Epidermal melanocyte (primary cell): ENCODE data around the gene CHST7.

ENCODE experiments used
- DNase-seq: peaks from one replicate; pipeline ENCODE4 v3.0.0; 2011; ENCODE audit warnings: low spot score; ENCODE audit not compliant: insufficient read length

CHST7 gene

DNA sequence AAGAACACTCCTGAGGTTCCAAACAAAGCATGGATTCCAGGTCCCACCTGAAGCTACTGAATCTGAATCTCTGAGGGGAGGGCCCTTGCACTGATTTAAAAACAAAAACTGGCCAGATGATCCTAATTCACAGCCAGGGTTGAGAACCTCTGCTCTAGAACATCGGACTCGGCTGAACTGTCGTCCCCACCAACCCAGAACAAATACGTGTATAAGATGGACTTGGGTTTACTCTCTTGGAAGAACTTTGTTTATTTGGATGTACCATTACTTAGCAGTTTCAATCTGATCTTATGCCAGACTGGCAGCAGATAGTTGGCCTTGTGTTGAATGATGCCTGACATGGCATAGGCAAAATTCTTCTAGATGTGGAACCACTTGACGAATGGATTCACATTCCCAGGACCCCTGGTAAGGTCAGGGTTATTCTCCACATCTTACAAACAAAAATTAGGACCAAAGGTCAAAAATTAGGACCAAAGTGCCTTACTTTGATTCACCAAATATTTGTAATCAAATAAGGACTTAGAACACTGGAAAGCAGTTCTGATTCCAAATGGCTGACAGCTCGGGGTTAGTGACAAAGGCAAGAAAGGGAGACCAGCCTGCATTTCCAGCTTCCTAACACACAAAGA lies 29.0 kb downstream of the CHST7 start:
- no peak for DNase-seq

DNA sequence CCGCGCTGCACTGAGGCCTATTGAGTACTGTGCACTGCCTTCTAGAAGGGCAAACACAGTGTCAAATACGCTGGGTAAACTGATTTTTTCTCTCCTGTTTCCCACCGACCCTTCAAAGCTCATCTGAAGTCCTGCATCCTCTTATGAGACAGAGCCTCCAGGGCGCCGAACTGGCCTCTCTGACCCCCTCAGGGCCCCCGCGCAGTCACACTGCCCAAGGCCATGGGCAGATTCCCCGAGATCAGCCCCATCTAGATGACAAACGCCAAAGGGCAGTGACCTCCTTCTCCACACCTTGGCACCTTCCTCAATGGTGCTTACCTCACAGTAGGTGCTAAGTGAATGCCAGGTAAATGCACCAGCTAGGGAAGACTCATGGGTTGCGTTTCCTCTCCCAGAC lies 34.4 kb downstream of the CHST7 start:
- no peak for DNase-seq

DNA sequence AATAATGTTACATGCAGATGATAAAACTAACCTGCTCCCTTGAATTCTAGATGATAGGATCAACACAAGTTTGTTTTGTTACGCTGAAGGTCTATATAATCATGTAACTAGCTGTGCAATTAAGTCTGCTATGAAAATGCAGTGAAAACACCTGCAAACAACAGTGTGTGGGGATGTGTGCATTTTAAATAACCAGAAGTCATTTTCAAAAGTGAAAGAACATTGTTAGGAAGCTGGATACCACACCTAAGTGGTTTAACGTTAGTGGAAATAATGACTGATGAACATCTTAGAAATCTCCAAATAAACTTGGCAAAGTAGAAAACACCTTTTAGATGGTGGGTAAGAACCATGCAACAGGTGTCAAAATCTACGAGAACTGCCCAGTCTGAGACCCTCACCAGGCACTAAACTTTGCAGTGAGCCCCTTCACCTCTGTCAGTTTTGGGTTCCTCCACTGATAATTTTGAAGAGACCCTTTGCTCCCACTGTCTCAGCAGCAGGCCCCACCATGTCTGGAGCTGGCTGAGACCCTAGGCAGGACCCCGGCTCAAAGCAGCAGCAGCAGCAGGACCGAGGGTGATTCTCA lies 36.6 kb downstream of the CHST7 start:
- DNase-seq: no peak

DNA sequence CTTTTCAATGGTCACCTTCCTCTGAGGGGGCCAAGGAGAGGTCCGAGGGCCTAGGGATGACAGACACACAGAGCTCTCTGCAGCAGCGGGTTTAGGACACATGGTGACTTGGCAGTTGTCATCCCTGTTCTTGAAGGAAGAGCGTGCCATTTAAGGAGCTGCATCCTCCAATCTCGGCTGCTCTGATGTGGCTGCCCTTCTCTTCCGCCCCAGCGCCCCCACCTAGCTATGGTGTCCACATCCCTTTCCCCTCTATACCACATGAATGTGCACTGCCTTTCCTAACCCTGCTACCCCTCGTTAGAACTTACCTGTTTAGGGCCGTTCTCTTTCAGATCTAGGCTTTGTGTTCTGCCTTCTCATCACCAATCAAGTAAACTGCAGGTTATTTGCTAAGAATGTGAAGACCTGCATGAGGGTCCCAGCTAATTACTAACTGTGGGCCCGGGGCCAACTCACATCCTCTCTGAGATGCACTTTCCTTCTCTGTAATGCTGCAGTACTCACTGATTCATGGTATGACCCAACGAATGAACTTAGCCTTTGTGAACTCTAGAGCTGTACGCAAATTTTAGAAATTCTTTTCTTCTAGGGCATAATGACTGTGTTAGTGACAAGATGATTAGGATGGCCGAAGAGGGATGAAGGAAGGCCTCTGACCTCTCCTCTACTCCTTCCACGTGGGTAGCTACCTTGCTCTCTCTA lies 38.2 kb downstream of the CHST7 start:
- DNase-seq: no peak

DNA sequence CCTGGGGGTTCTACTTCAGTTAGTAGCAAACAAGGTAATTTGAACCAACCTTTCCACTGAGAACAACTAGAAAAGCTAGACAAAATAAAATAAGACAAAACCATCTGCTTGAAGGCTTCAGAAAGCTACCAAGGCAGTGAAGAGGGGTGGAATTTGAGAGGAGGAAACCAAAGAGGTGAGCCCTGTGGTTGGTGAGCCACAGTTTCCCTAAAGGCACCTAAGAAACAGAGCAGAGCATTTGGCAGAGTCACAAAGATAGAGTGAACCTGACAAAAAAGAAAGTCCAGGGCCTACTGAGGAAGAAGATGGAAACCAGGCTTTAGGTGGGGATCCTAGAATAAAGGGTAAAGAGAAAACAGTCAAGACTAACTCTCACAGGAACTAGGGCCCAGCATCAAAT lies 44.3 kb downstream of the CHST7 start:
- no peak for DNase-seq

DNA sequence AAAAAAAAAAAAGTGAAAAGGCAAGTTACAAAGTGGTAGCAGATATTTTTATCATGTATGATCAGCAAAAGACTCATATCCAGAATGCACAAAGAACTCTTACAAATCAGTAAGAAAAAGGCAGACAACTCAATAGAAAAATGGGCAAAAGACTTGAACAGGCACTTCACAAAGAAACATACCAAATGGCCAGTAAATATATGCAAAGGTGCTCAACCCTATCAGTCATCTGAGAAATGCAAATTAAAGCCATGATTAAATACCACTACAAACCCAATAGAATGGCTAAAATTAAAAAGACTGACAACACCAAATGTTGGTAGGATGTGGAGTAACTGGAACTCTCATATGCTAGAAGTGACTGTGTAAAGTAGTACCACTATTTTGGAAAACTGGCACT lies 45.4 kb downstream of the CHST7 start:
- DNase-seq: no peak

DNA sequence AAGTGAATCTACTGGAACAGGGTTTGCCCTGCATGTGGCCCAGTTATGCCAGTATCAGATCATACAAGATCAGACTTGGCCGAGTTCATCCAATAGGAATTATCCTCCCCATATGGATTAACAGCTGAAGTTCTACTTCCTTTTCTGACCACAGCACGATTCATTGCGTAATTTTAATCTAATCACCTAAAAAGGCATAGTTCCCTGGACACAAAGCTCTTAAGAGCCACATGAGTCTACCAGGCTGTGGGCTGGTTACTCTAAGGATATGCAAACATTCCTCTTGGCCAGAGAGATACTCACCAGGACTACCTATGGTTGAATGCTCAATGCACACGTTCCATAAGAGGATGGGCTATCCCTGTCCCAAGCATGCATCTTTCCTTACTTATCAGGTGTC lies 46.9 kb downstream of the CHST7 start:
- no peak for DNase-seq

DNA sequence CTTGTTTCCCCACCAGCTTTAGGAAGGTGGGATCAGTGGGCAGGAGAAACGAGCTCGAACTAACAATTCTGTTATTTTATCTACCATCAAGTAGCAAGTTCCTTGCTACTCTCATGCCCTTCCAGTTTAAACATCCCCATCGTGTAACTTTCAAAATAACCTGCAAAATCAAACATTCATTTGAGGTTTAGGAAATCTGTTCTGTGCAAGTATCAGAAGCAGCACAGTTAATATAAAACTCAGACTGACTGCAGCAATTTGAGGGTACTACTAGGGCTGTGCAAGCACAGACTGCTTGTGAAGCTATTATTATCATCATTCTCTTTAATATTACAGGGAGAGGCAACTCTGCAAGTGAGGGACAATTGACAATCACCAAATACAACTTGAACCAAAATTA lies 48.0 kb downstream of the CHST7 start:
- DNase-seq: no peak

DNA sequence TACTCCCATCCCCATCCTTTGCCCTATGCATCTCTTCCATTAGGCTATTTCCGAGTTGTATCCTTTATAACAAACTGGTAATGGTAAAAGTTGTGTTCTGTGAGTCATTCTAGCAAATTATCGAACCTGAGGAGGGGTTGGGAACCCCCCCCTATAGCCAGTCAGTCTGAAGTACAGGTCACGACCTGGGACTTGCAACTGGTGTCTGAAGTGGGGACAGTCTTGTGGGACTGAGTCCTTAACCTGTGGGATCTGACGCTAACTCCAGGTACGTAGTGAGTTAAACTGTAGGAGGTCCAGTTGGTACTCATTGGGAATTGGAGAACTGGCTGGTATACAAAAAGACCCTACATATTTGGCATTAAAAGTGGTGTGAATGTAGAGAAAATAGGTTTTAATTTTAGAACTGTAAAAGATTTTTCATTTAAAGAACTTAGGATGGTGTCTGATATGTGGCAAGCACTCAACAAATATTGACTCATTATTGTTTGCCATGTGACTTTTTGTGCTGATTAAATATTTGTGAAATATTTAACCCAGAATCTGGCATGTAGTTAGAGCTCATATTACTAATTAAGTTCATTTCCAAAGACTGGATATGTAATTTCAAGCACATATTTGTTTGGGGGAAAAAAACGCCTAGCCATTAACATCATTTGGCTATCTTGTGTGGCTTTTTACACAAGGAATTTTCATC lies 50.7 kb downstream of the CHST7 start:
- no peak for DNase-seq

DNA sequence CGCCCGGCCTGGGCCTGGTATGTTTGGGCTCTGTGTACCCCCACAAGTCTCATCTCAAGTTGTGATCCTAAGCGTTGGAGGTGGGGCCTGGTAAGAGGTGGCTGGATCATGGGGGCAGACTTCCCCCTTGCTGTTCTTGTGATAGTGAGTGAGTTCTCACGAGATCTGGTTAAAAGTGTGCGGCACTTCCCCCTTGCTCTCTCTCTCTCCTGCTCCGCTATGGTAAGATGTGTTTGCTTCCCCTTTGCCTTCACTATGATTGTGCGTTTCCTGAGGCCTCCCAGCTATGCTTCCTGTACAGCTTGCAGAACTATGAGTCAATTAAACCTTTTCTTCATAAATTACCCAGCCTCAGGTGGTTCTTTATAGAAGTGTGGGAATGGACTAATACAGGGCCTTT lies 53.0 kb downstream of the CHST7 start:
- DNase-seq: no peak

DNA sequence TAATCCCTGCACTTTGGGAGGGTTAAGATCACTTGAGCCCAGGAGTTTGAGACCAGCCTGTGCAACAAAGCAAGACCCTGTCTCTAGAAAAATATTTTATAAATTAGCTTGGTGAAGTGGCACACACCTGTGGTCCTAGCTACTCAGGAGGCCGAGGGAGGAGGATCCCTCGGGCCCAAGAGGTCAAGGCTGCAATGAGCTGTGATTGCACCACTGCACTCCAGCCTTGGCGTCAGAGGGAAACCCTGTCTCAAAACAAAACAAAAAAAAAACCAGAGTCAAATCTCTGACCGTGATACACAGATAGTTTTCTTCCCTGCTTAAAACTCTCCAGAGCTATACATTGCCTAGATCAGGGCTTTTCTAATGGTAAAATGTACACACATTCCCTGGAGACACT lies 53.5 kb downstream of the CHST7 start:
- DNase-seq: no peak

DNA sequence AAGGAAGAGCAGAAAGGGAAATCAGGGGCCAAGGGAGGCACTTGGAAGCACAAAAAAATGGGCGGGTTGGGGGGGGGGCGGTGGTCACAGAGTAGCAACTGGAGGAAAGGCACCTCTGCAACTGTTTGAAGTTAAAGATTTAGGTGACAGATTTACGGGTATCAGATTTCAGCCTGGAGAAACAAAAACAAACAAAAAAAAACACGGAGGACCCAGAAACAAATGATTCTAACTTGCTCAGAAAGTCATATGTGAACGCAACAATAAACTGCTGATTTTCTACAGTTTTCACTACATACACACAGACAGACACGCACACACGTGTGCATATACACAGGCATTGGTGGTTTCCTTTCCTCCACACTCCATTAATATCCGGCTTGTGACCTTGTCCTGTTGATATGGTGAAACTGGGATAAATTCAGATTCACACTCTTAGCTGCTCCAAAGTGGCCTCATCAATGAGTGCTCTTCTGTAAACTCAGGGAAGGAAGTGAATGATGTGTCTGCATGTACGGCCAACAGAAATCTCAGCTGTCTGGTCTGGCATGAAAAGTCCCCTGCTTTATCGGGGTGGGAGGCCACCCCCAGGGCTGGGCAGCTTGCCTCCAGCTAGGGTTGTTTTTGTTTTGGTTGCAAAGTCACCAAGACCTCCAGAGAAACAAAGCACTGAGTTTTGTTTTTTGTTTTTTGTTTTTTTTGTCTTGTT lies 54.3 kb downstream of the CHST7 start:
- no peak for DNase-seq

DNA sequence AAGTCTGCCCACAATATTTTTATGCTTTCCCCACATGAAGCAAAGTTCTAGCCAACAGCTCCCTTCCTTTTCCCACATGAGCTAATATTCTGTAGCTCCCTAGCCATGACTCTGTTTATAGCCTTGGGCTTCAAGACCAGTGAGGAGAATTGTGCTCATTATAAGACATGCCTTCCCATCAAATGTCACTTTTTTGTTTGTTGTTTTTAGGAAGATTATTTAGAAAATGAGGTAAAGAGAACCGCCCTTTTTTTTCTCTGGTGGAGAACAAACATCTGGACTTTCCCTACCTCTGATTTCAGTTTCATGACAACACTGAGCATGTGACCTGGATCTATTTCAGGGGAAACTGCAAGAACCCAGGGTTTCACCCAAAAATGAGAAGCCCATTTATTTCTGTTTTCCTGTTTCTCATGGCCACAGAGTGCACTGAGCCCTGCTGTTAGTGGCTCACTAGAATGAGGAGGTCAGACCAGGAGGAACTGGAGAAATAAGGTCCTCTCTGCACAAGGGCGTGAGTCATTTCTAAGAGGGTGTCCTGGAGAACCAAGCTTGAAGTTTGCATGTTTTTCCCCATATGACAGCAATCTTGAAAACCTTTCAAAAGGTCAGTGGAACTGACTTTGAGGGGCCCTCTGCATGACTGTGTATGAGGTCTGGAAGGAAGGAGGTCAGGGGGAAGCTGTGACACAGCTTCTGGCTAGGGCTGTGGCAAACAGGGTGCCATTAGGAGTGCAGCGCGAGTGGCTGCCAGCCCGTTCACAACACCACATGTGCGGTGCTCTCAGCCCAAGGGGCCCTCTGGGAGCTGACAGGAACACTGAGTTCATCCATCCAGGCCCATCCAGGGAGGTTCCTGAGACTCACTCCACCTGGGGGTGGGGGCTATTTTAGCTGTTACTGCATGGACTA lies 55.2 kb downstream of the CHST7 start:
- DNase-seq: no peak

DNA sequence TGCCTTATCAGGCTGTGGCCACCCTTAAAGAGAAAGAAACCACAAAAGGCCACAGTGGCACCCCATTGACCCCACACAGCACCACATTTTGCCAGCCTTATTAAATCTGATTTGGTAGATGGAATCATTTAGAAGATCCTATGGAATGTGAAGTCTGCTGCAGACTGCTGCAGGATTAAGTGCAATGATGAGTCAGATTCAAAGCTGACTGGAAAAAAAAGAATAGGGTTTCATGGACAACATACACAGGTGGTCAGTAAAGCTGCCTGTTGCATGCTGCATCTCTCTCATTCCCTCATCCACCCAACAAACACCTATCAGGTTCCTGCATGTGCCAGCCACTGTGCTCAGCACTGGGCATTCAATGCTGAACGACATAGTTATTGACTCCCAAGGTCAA lies 56.6 kb downstream of the CHST7 start:
- DNase-seq: no peak

DNA sequence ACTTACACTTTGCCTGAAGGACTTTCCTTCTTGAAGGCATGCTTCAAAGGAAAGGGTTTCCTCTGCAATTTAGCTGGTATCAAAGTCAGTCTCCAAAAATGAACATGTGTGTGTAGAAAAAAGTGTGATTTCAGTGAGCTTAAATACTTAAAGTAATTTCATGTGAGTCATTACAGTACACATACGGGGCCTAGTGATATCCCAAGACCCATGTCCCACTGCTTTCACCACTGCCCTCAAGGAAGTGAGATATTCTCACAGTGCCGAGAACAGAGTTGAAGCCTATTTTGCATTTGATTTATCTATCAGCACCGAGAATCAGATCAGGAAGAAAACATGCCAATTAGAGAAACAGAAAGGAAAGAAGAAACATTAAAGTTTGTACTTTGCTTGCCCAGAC lies 61.0 kb downstream of the CHST7 start:
- no peak for DNase-seq

DNA sequence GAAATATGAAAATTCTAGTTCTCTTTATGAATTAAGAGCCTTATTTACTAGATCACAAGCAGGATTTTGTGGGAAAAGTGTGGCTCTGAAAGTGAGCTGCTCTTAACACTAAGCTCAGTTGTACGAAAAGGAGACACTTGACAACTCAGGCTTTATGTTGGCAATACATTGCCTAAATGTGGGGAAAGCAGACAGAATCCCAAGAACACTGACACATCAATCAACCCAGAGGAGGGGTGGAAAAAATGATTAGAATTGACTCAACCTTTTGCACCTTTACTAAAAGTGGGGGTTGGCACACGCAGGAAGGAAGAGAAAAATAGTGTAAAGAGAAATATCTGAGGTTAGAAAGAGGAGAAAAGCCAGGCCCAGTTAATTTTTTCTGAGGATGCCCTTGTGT lies 61.6 kb downstream of the CHST7 start:
- no peak for DNase-seq

DNA sequence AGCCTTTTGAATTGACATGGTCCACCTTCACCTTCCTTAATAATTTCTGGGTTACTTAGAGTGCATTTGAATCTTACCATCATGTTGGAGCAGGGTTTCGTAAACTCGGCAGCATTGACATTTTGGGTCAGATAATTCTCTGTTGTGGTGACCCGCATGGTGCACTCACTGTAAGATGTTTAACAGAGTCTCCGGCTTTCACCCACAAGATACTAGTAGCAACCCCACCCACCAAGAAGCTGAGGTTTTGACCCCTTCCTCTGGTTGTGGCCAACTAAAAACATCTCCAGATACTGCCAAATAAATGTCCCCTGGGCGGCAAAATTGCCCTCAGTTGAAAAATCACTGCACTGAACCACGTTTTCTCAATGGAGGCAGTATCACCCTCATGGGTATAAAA lies 62.7 kb downstream of the CHST7 start:
- no peak for DNase-seq

DNA sequence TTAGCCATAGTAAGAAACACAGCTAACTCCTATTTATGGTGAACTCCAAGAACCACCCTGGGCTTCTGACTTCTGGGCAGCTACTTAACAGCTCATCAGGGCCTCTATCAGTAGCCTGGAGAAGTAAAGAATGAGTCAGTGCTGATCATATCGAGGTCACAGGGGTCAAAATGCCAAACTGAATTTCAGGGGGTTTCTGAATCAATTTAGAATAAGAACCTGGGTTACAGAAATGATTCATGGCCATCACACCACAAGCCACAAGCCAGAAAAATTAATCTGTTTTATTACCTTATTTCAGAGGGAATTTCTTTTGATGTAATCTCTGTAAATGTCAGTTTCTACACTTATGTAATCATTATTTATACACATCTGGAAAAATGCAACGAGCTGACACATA lies 64.4 kb downstream of the CHST7 start:
- DNase-seq: no peak

DNA sequence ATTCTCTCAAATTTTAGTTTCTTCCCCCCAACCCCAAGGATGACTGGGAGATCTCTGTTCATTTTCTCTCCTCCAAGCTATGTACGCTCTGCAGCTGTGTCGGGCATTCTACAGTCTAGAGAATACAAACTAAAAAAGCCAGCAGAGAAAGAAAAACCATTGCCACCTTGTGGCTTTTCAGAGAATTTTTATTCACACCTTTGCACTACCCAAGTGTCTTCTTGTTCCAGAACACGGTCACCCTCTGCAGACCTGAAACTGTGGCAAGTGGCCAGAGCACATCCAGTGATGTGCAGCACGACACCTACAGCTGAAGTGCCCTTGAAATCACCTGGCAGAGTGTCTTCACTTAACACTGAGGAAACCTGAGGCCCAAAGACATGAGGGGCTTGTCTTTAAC lies 68.6 kb downstream of the CHST7 start:
- DNase-seq: peak; percentile 23

DNA sequence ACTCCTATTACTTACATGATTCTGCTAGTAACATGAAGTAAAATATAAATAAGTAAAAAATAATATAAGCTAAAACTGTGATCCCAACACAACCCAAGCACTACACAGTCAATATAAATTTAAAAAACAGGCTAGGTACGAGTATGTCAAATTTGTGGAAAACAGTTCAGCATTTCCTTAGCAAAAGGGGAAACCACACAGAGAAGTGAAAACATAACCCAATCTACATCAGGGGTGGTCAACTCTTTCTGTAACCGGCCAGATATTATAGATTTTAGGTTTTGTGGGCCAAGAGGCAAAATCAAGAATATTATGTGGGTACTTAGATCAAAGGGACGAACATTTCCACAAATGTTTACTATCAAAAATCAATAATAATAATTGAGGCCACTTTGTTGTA lies 70.1 kb downstream of the CHST7 start:
- no peak for DNase-seq

DNA sequence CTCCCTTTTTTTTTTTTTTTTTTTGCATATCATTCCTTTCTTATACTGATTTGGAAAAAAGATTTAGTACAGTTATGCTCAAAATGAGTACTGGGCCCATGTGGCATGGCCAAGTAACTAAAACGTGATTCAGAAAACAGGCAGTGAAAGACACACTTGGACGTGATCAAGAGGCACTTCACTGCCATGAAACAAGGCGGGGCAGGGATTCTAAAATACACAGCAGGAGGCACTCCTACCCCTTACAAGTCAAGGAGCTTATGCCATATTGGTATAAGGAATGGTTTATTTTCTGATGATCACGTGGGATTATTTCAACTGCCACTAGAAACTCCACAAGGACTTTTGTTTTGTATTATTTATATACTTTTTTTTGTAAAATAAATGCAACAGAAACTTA lies 72.0 kb downstream of the CHST7 start:
- DNase-seq: no peak
